Heart left ventricle (tissue), 16 donors: ENCODE measurements around the gene UNKL. TPM values are rescaled to one million over a fixed set of nuclear protein-coding genes. Genes with fewer than 3 reads are reported as not detected.

Experiments
- ATAC-seq, 4 donors: fragments of 200-7000 bp; cut with Tn5 transposase; one replicate each; pipeline ENCODE4 v1.9.1; 2020 to 2022; ENCODE audit warnings: moderate library complexity in 4 of 4, mild to moderate bottlenecking in 3 of 4, moderate number of reproducible peaks in 1 of 4
- DNase-seq, 5 donors: peaks; one replicate each; pipeline ENCODE4 v3.0.0-alpha.2; 2020
- H3K27ac ChIP-seq, 12 donors: fragments of 200-600 bp; sonication (generic) in 4 of 12; one replicate each; pipeline versions ENCODE4 v1.5.0 to v1.8.0; 2016 to 2022; ENCODE audit warnings: mild to moderate bottlenecking in 2 of 12
- H3K27me3 ChIP-seq, 9 donors: fragments of 200-600 bp; sonication (generic) in 2 of 9; one replicate each; pipeline versions ENCODE4 v1.5.1 to v1.8.0; 2016 to 2022; ENCODE audit warnings: mild to moderate bottlenecking in 3 of 9
- H3K36me3 ChIP-seq, 9 donors: fragments of 200-600 bp; sonication (generic) in 2 of 9; one replicate each; pipeline versions ENCODE4 v1.5.0 to v1.8.0; 2018 to 2022; ENCODE audit warnings: mild to moderate bottlenecking in 2 of 9
- H3K4me1 ChIP-seq, 12 donors: fragments of 200-600 bp; sonication (generic) in 4 of 12; one replicate each; pipeline versions ENCODE4 v1.5.0 to v1.8.0; 2016 to 2022; ENCODE audit warnings: mild to moderate bottlenecking in 3 of 12
- H3K4me3 ChIP-seq, 12 donors: fragments of 200-600 bp; sonication (generic) in 4 of 12; one replicate each; pipeline versions ENCODE4 v1.5.0 to v1.8.0; 2017 to 2022; ENCODE audit warnings: mild to moderate bottlenecking in 9 of 12, moderate library complexity in 4 of 12
- H3K9me3 ChIP-seq, 12 donors: fragments of 200-600 bp; sonication (generic) in 4 of 12; one replicate each; pipeline versions ENCODE4 v1.5.0 to v1.8.0; 2016 to 2022; ENCODE audit warnings: mild to moderate bottlenecking in 1 of 12
- CTCF ChIP-seq, 12 donors: fragments of 200-600 bp; sonication (generic) in 4 of 12; IDR thresholded peaks; one replicate each; pipeline versions ENCODE4 v1.5.0 to v1.8.0; 2018 to 2022; ENCODE audit warnings: antibody characterized with exemption in 12 of 12, mild to moderate bottlenecking in 5 of 12
- POLR2A ChIP-seq, 2 donors: fragments of 450-650 bp; IDR thresholded peaks; one replicate each; pipeline ENCODE4 v1.6.1; 2017; ENCODE audit warnings: antibody characterized with exemption in 2 of 2, mild to moderate bottlenecking in 2 of 2, moderate library complexity in 2 of 2
- whole genome bisulfite sequencing, 4 donors: extraction: QIAGEN DNeasy Blood & Tissue Kit in 2 of 4; methylation state at CpG; one replicate each; pipeline versions ENCODE4 v1.1.5 to v1.1.7; 2013 to 2018; 5-methylcytosine and 5-hydroxymethylcytosine counted together
- intact Hi-C, 10 donors: fragments of 100-400 bp; cut with DNase I; formaldehyde crosslinking; loops; one replicate each; pipeline versions ENCODE4 v1.11.1 to v1.14.2; 2022
- polyA plus RNA-seq, 2 donors: library from polyadenylated mRNA; stranded (reverse); fragments of 200-250 nt; gene quantifications; one replicate each; pipeline ENCODE4 v1.2.3, GENCODE V29; 2013
- total RNA-seq, 9 donors: library from RNA; depleted of rRNA in 2 of 9; stranded (reverse); fragments of >200 nt in 2 of 9; fragmentation: NEBNext Ultra II Directional in 3 of 9; extraction: Animal tissue kit (Norgen Biotek cat#: 25700) in 3 of 9; gene quantifications; one replicate each; pipeline versions ENCODE4 v1.1.0 to v1.2.4, GENCODE V29; 2016 to 2023
- donor health status: ischemic (EF 13 %, LVEDD 7.1; RV severe dilation, severe dysfunction).
- donor health status: healthy with polysubstance abuse.
- donor health status: DM: no; HTN: yes; CAD: no.
- donor health status: DM: no; HTN: no; CAD: no.
- donor health status: ischemic (EF 25% LVEDD 6.9; RV normal size, moderate dysfunction).
- donor health status: ischemic (EF 25% LVEDD 5.7; RV mildly dilated, moderate dysfunction).
- donor health status: healthy.
- donor health status: DM: yes; HTN: yes; CAD: no.
- donor health status: ischemic (EF 35%, LVEDD 5.7; RV mildly dilated, moderate dysfunction).
- donor health status: nonischemic (EF 11% LVEDD 7.7; RV severe dilation, severe dysfunction).
- donor health status: DM: yes; HTN: yes; CAD: no.
- donor health status: PGD.
- donor health status: ischemic (EF 29% LVEDD 5.4; RV normal size, mild dysfunction).
- donor health status: nonischemic (EF 23%, LVEDD 6.1; RV moderate dilation, normal function).

UNKL gene
- total and polyA plus RNA-seq, 11 donors = 4.3 to 18.3 (median 9.2) TPM

- 13 to 30% (median 24%) methylated on average over 38 to 49 of the region's 49 CpGs for WGBS, 4 donors
- peak overlapping the region in 10 of 12 donors; percentile 24 to 46 (median 34) for H3K4me3 ChIP-seq
- DNase-seq = peak; percentile 88 to 95 (median 92)
- peaks cover 0 to 6% (median 0%) of the 10 kb centered on the region in 9 donors for H3K36me3 ChIP-seq
- H3K9me3 ChIP-seq = no peaks in the 10 kb centered on the region
- H3K27ac ChIP-seq = no peak overlapping the region
- H3K27me3 ChIP-seq = no peaks in the 10 kb centered on the region
- peaks cover 0 to 17% (median 5%) of the 10 kb centered on the region in 12 donors for H3K4me1 ChIP-seq
- intact Hi-C loops = no loop called here
- peak; percentile 93 to 98 (median 96) for ATAC-seq
- no peak for TF ChIP-seq CTCF (IDR thresholded peaks at IDR 0.05)
- TF ChIP-seq POLR2A (IDR thresholded peaks at IDR 0.05) = no peak
Measured at GRCh38 chr16:1342526-1343427, 71.7 kb downstream of the UNKL start.

GRCh38 chr16:1341495-1342420, 72.7 kb downstream of the UNKL start:
- TF ChIP-seq POLR2A (IDR thresholded peaks at IDR 0.05) = no peak
- TF ChIP-seq CTCF (IDR thresholded peaks at IDR 0.05) = no peak
- no peaks in the 10 kb centered on the region for H3K9me3 ChIP-seq
- WGBS, 4 donors = 90 to 94% (median 91%) methylated on average over 20 to 39 of the region's 39 CpGs
- DNase-seq (no peak), ATAC-seq (no peak)
- H3K36me3 ChIP-seq = no peaks in the 10 kb centered on the region
- H3K4me3 ChIP-seq = no peak overlapping the region
- H3K27ac ChIP-seq = no peak overlapping the region
- no peaks in the 10 kb centered on the region for H3K27me3 ChIP-seq
- peaks cover 0 to 17% (median 5%) of the 10 kb centered on the region in 12 donors for H3K4me1 ChIP-seq
- intact Hi-C loops = no loop called here

DNA sequence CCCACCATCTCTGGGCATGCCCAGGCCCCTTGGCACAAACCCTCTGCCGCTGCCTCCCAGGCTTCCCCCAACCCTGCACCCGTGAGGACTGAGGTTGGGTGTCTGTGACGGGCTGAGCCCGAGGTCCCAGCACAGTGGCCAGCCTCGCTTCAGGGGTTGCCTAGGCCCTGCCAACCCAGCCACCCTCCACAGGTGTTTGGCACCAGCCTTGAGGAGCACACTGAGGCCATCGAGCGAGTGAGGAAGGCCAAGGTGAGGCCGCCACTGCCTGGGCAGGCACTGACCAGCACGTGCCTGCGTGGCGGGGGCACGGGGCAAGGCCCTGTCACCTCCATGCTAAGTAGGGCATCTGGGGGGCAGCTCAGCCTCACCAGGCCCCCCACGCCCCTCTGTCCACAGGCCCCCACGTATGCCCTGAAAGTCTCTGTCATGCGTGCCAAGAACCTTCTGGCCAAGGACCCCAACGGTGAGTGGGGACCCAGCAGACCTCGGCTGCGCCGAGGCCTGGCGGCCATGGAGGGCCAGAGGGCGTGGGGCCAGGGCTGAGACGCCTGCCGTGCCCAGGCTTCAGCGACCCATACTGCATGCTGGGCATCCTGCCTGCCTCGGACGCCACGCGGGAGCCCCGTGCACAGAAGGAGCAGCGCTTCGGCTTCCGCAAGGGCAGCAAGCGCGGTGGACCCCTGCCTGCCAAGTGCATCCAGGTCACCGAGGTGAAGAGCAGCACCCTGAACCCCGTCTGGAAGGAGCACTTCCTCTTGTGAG, 73.6 kb downstream of the UNKL start:
- H3K27me3 ChIP-seq = no peaks in the 10 kb centered on the region
- no peak for TF ChIP-seq POLR2A (IDR thresholded peaks at IDR 0.05)
- TF ChIP-seq CTCF (IDR thresholded peaks at IDR 0.05) = no peak
- ATAC-seq (no peak), DNase-seq (no peak)
- H3K4me3 ChIP-seq = no peak overlapping the region
- no peak overlapping the region for H3K27ac ChIP-seq
- intact Hi-C loops = no loop called here
- H3K9me3 ChIP-seq = no peaks in the 10 kb centered on the region
- peaks cover 0 to 17% (median 5%) of the 10 kb centered on the region in 12 donors for H3K4me1 ChIP-seq
- H3K36me3 ChIP-seq = no peaks in the 10 kb centered on the region
- WGBS, 4 donors = 87 to 88% (median 88%) methylated on average over 10 to 36 of the region's 36 CpGs
